ENCODE results near the gene IFNG.

- TF ChIP-seq CTCF (IDR thresholded peaks at IDR 0.05; ENCODE audit: low read depth, low read length) (no peak), MAX (IDR thresholded peaks at IDR 0.05; ENCODE audit: low read depth, low read length) (no peak), MYC (IDR thresholded peaks at IDR 0.05; ENCODE audit: low read depth, low read length) (no peak), POLR2A (IDR thresholded peaks at IDR 0.05; ENCODE audit: extremely low read depth, insufficient read length) (no peak)
Measured at GRCh38 chr12:68122236-68122920, 37.2 kb downstream of the IFNG start.
